ENCODE results near the gene VSTM2B. TPM values are rescaled to one million over a fixed set of nuclear protein-coding genes. Genes with fewer than 3 reads are reported as not detected.

VSTM2B gene
- polyA plus RNA-seq, 1 of the 3 experiments (the other 2 are of a cell fraction): not detected

DNA sequence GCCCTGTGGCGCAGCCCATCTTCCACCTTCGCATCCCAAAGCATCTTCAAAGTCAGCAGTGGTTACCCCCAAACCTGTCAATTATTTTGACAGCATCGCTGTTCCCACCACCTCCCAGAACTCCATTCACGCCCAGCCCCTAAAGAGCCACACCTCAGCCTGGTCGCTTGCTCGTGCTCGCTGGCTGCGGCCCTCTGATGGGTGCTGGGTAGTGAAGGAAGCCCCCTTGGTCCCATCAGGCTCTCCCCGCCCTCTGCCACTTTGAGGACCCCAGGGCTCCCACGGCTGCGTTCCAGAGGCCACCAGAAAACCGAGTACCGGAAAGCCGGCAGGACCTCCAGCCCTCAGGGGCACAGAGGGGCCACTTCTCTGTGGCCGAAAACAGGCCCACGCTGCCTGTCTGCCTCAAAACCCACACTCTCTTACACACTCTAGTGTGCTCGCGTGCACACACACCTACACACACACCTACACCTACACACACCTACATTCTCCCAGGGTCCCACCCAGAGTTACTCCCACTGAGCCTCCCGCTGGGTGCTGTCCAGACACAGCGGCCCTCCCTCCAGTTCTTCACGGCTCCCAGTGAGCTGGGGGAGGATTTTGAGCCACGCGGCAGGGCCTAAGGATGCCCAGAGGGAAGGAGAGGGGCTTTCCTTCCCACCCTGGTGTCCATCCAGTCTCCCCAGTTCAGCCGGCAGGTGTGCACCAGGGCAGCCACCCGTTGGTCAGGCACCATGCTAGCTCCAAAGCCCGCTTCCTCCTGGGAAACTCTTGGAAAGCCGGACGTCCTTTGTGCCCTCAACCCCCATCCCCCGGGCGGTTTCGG lies 1.9 kb downstream of the VSTM2B start:
- CTCF ChIA-PET: interaction anchor here (0.6 to 3.7 kb wide), 39 partner anchors 9 to 646 kb away, joined by 3 to 47 read pairs (median 3); partner anchors contain the start of gene POP4
- Histone ChIP-seq H3K9me2 (no peaks in the 10 kb centered on the region), H3K4me2 (peak overlapping the region; percentile 83; the same call in 1 of the 2 replicates), H3K9ac (no peak overlapping the region), H2AFZ (ENCODE audit: low read depth) (0 out of 2 replicates have a peak overlapping the region, but pooled peaks have one; percentile 59), H3K9me3 (no peaks in the 10 kb centered on the region), H3K4me3 (ENCODE audit: low read depth in 2 of 2, low read length in 1 of 2) (no peak overlapping the region; a peak in 1 of 4 replicates), H3K79me2 (ENCODE audit: insufficient read depth) (no peaks in the 10 kb centered on the region), H4K20me1 (ENCODE audit: insufficient read depth) (0 out of 2 replicates have a peak, but pooled peaks cover 2% of the 10 kb centered on the region), H3K27ac (ENCODE audit: low read depth in 2 of 2, low read length in 1 of 2) (no peak overlapping the region), H3K27me3 (ENCODE audit: insufficient read depth) (peaks cover 87% of the 10 kb centered on the region), H3F3A (replicated peaks; ENCODE audit: insufficient read depth) (no peaks in the 10 kb centered on the region), H3K36me3 (replicated peaks in 1 of 2; ENCODE audit: control insufficient read depth in 1 of 2, insufficient read depth in 2 of 2, low read length in 1 of 2) (no peaks in the 10 kb centered on the region), H3K4me1 (ENCODE audit: control insufficient read depth in 1 of 2, insufficient read depth in 2 of 2, low read depth in 1 of 2, low read length in 1 of 2) (no peaks in the 10 kb centered on the region; a peak in 1 of 4 replicates)
- TF ChIP-seq SIN3A (IDR thresholded peaks at IDR 0.05; ENCODE audit: borderline replicate concordance, low read depth, low read length): no peak
- TF ChIP-seq, protein P1, sequence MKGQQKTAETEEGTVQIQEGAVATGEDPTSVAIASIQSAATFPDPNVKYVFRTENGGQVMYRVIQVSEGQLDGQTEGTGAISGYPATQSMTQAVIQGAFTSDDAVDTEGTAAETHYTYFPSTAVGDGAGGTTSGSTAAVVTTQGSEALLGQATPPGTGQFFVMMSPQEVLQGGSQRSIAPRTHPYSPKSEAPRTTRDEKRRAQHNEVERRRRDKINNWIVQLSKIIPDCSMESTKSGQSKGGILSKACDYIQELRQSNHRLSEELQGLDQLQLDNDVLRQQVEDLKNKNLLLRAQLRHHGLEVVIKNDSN (IDR thresholded peaks at IDR 0.05; ENCODE audit: borderline replicate concordance, low read depth): no peak
- TF ChIP-seq RCOR1 (IDR thresholded peaks at IDR 0.05; ENCODE audit: low read length): no peak
- TF ChIP-seq, protein P2, sequence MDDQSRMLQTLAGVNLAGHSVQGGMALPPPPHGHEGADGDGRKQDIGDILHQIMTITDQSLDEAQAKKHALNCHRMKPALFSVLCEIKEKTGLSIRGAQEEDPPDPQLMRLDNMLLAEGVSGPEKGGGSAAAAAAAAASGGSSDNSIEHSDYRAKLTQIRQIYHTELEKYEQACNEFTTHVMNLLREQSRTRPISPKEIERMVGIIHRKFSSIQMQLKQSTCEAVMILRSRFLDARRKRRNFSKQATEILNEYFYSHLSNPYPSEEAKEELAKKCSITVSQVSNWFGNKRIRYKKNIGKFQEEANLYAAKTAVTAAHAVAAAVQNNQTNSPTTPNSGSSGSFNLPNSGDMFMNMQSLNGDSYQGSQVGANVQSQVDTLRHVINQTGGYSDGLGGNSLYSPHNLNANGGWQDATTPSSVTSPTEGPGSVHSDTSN (IDR thresholded peaks at IDR 0.05): no peak
- no peak for TF ChIP-seq FOSL2 (IDR thresholded peaks at IDR 0.05; ENCODE audit: borderline replicate concordance, low read depth)
- TF ChIP-seq TCF12 (IDR thresholded peaks at IDR 0.05): no peak
- no peak for TF ChIP-seq EP300 (IDR thresholded peaks at IDR 0.05; ENCODE audit: borderline replicate concordance in 1 of 2, low read depth in 1 of 2, low read length in 1 of 2)
- TF ChIP-seq TAF1 (IDR thresholded peaks at IDR 0.05; ENCODE audit: borderline replicate concordance, low read depth, low read length): no peak
- TF ChIP-seq, protein P3, sequence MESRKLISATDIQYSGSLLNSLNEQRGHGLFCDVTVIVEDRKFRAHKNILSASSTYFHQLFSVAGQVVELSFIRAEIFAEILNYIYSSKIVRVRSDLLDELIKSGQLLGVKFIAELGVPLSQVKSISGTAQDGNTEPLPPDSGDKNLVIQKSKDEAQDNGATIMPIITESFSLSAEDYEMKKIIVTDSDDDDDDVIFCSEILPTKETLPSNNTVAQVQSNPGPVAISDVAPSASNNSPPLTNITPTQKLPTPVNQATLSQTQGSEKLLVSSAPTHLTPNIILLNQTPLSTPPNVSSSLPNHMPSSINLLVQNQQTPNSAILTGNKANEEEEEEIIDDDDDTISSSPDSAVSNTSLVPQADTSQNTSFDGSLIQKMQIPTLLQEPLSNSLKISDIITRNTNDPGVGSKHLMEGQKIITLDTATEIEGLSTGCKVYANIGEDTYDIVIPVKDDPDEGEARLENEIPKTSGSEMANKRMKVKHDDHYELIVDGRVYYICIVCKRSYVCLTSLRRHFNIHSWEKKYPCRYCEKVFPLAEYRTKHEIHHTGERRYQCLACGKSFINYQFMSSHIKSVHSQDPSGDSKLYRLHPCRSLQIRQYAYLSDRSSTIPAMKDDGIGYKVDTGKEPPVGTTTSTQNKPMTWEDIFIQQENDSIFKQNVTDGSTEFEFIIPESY (IDR thresholded peaks at IDR 0.05; ENCODE audit: borderline replicate concordance, low read depth): no peak
- no peak for TF ChIP-seq RFX5 (IDR thresholded peaks at IDR 0.05; ENCODE audit: low read length)
- TF ChIP-seq JUND (IDR thresholded peaks at IDR 0.05): no peak
- no peak for TF ChIP-seq NFIC (IDR thresholded peaks at IDR 0.05; ENCODE audit: borderline replicate concordance)
- no peak for TF ChIP-seq RAD21 (IDR thresholded peaks at IDR 0.05; ENCODE audit: low read length)
- TF ChIP-seq, protein P4, sequence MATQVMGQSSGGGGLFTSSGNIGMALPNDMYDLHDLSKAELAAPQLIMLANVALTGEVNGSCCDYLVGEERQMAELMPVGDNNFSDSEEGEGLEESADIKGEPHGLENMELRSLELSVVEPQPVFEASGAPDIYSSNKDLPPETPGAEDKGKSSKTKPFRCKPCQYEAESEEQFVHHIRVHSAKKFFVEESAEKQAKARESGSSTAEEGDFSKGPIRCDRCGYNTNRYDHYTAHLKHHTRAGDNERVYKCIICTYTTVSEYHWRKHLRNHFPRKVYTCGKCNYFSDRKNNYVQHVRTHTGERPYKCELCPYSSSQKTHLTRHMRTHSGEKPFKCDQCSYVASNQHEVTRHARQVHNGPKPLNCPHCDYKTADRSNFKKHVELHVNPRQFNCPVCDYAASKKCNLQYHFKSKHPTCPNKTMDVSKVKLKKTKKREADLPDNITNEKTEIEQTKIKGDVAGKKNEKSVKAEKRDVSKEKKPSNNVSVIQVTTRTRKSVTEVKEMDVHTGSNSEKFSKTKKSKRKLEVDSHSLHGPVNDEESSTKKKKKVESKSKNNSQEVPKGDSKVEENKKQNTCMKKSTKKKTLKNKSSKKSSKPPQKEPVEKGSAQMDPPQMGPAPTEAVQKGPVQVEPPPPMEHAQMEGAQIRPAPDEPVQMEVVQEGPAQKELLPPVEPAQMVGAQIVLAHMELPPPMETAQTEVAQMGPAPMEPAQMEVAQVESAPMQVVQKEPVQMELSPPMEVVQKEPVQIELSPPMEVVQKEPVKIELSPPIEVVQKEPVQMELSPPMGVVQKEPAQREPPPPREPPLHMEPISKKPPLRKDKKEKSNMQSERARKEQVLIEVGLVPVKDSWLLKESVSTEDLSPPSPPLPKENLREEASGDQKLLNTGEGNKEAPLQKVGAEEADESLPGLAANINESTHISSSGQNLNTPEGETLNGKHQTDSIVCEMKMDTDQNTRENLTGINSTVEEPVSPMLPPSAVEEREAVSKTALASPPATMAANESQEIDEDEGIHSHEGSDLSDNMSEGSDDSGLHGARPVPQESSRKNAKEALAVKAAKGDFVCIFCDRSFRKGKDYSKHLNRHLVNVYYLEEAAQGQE (IDR thresholded peaks at IDR 0.05; ENCODE audit: low read depth, low read length): no peak
- TF ChIP-seq, protein P5, sequence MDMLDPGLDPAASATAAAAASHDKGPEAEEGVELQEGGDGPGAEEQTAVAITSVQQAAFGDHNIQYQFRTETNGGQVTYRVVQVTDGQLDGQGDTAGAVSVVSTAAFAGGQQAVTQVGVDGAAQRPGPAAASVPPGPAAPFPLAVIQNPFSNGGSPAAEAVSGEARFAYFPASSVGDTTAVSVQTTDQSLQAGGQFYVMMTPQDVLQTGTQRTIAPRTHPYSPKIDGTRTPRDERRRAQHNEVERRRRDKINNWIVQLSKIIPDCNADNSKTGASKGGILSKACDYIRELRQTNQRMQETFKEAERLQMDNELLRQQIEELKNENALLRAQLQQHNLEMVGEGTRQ (IDR thresholded peaks at IDR 0.05; ENCODE audit: borderline replicate concordance, low read depth, low read length): no peak
- no peak for DNase-seq
- POLR2A ChIA-PET: no interaction called here
- WGBS (ENCODE audit: low lambda C conversion rate): 24% methylated on average over 29 of the region's 31 CpGs
